ENCODE data around the gene TBCK.
A peak's percentile ranks its signal among the peaks of the same experiment; 100 is the strongest.

TBCK gene

DNA sequence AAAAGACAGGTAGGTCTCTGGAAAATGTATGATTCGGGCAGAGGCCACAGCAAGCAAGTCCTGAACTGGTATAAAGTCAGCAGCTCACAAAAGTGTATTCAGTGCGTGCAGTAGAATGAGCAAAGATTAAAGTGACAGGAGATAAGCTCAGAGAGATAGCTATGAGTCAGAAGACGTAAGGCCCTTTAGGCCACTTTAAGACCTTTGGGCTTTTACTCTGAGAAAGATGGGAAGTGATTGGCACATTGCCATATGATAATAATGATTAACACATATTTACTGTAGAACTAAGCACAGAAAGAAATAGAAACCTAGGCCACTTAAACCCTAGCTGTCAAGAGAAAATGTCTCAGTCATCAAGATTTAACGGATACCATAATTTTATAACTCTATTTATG lies 51.7 kb downstream of the TBCK start:
- no peak overlapping the region for H3K4me3 ChIP-seq (ENCODE audit: low read depth, low read length)
- TF ChIP-seq, protein P1, sequence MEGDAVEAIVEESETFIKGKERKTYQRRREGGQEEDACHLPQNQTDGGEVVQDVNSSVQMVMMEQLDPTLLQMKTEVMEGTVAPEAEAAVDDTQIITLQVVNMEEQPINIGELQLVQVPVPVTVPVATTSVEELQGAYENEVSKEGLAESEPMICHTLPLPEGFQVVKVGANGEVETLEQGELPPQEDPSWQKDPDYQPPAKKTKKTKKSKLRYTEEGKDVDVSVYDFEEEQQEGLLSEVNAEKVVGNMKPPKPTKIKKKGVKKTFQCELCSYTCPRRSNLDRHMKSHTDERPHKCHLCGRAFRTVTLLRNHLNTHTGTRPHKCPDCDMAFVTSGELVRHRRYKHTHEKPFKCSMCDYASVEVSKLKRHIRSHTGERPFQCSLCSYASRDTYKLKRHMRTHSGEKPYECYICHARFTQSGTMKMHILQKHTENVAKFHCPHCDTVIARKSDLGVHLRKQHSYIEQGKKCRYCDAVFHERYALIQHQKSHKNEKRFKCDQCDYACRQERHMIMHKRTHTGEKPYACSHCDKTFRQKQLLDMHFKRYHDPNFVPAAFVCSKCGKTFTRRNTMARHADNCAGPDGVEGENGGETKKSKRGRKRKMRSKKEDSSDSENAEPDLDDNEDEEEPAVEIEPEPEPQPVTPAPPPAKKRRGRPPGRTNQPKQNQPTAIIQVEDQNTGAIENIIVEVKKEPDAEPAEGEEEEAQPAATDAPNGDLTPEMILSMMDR (IDR thresholded peaks at IDR 0.05; ENCODE audit: low read depth, low read length), result no peak
- no peak for DNase-seq (ENCODE audit: low read depth, low spot score)
- in situ Hi-C loops (cut with HindIII; ENCODE audit: low sequenced_read_pairs), result no loop called here

DNA sequence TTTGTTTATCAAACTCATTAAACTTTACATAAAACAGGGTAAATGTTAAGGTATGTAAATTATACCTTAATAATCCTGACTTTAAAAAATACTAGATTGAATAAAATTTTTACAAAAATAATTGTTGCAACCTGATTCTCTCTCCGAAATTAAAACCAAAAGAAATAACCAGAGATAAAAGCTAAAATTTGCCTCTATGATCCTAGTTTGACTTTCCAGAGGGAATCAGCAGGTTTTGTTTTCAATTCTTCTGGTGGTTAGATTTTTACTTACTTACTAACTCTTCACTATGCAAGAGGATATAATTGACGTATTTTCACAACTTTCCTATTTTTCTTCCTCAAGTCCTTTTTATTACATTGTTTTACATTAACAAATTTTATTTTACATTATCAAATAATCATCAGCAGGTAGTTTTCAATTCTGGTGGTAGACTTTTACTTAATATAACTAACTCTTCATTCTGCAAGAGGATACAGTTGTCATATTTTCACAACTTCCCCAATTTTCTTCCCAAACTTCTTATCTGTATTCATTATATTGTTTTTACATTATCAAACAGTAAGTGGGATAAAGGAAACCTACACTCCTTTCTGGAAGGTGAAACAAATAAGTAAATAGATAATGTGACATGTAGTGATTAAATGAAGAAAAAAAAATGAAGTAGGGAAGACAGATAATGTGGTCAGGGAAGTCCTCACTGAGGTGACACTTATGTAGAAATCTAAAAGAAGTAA lies 52.2 kb downstream of the TBCK start:
- DNase-seq (ENCODE audit: low read depth, low spot score), result no peak
- in situ Hi-C loops (cut with HindIII; ENCODE audit: low sequenced_read_pairs), result no loop called here
- H3K4me3 ChIP-seq (ENCODE audit: low read depth, low read length), result no peak overlapping the region
- TF ChIP-seq, protein P1 (IDR thresholded peaks at IDR 0.05; ENCODE audit: low read depth, low read length), result no peak

DNA sequence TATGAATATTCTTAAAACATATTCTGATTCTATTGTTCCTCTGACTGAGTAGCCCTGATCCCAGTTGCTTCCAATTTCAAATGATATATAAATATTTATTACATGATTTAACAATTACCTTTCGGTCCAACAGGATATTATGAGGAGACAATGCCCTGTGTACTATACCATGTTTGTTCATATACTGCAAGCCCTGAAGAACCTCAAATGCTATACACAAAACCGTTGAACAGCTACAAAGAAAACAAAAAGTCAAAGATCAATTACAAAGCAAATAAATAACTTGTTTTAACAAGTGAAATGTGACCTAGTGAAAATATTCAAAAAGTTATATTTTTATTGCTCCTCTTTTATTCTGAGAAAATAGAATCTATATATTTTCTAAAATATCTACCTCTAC lies 54.0 kb downstream of the TBCK start:
- TF ChIP-seq, protein P1 (IDR thresholded peaks at IDR 0.05; ENCODE audit: low read depth, low read length), result no peak
- DNase-seq (ENCODE audit: low read depth, low spot score), result no peak
- in situ Hi-C loops (cut with HindIII; ENCODE audit: low sequenced_read_pairs), result no loop called here

DNA sequence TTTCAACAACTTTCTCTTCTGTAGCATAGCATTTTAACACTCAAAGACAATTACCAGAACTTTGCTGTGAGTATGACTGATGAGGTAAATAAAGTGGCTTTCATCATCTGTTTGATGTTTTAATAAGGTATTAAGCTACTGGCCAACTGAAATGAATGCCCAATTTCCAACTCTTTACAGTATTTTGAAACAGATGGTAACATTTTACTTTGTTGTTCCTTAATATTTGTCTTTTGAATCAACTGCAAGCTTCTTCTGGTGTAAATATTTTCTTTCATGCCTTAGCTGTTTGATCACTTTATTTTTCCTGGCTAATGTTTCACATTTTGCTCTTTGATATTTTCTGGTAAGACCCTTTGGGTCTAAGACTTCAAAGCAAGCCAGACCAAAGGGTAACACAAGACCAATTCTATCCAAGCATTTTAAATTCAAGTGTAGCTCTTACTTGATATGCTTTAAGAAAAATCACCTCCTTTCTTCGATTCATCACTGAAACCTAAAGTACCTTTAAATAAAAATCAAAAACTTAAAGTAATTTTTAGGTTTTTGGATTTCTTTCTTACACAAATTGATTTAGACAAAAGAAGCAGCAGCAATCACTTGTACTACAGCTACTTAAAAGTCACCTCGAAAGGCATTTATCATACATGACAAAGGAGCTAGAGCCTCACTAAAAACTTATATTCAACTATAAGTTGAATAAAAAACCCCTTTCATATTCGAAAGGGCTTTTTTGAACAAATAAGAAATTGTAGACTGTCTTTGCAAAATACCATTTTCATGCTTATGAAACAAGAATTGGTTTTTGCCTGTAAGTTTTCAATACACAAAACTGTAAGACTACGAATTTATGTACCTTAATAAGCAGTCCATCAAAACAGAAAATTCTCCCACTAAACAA lies 57.6 kb downstream of the TBCK start:
- peak; percentile 62 for DNase-seq (ENCODE audit: low read depth, low spot score)
- TF ChIP-seq, protein P1 (IDR thresholded peaks at IDR 0.05; ENCODE audit: low read depth, low read length), result no peak

More for the DNA sequence above, 54.0 kb downstream of the TBCK start:
- H3K4me3 ChIP-seq (ENCODE audit: low read depth, low read length), result no peak overlapping the region

DNA sequence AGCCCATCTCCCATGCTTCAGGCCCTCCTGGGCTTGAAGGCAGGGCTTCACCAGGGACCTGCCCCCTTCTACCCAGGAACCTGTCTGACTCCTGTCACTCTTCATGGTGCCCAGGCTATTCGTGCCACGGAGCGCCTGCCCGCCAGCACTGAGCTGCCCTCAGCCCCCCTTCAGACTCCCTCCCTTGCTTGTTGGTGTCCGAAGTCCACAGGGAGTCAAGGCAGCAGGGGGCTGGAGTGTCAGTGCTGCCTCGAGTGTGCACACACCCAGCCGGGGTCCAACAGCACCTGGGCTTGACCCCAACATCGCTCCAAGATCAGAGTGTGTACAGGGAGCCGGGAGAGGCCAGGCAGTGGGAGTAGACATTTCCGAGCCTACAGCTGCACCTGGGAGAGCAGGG lies 59.8 kb downstream of the TBCK start:
- no peak overlapping the region for H3K4me3 ChIP-seq (ENCODE audit: low read depth, low read length)
- TF ChIP-seq, protein P1 (IDR thresholded peaks at IDR 0.05; ENCODE audit: low read depth, low read length), result no peak
- no peak for DNase-seq (ENCODE audit: low read depth, low spot score)
- in situ Hi-C loops (cut with HindIII; ENCODE audit: low sequenced_read_pairs), result no loop called here

More for the DNA sequence above, 57.6 kb downstream of the TBCK start:
- in situ Hi-C loops (cut with HindIII; ENCODE audit: low sequenced_read_pairs), result no loop called here
- H3K4me3 ChIP-seq (ENCODE audit: low read depth, low read length), result no peak overlapping the region

DNA sequence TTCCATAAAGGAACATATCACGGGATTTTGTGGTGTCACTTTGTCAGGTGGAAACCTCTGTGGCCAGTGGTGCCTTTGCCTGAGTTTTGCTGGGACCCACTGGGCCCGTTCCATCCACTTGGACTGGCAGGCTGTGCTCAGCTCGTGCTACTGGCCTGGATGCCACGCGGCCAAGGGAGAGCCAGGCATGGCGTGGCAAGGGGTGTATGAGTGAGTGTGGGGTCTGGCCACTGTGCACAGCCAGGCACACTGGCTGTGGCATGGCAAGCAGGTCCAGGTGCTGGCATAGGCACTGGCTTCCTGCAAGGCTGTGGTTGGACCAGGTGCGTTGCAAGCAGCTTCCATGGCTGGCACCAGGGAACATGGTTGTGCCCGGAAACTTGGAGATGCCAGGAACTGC lies 60.8 kb downstream of the TBCK start:
- TF ChIP-seq, protein P1 (IDR thresholded peaks at IDR 0.05; ENCODE audit: low read depth, low read length), result no peak

More for the DNA sequence above, 60.8 kb downstream of the TBCK start:
- in situ Hi-C loops (cut with HindIII; ENCODE audit: low sequenced_read_pairs), result no loop called here
- no peak overlapping the region for H3K4me3 ChIP-seq (ENCODE audit: low read depth, low read length)
- no peak for DNase-seq (ENCODE audit: low read depth, low spot score)
